Measurements from ENCODE around the gene CST4.
"Not testable (repeated sequence)": the region's sequence is repeated elsewhere in the genome, so short reads cannot be mapped to it uniquely, and the experiment has no call there.

Gene CST4

GRCh38 chr20:23688684-23689398 is at the start of gene CST4:
CST4 (minus strand) TSS chr20:23689038; CDS start chr20:23688969, 69 bp downstream.
- DNase-seq (ENCODE audit: low read depth, low spot score), result not testable (repeated sequence)

GRCh38 chr20:23735391-23735790 is 46.6 kb upstream of the CST4 start:
- not testable (repeated sequence) for DNase-seq (ENCODE audit: low read depth, low spot score)

- not testable (repeated sequence) for DNase-seq (ENCODE audit: low read depth, low spot score)
These were observed 46.1 kb upstream of the CST4 start for GRCh38 chr20:23734949-23735348.

- not testable (repeated sequence) for DNase-seq (ENCODE audit: low read depth, low spot score)
These were observed 45.6 kb upstream of the CST4 start for GRCh38 chr20:23734440-23734839.

GRCh38 chr20:23727016-23727415 is 38.2 kb upstream of the CST4 start:
- DNase-seq (ENCODE audit: low read depth, low spot score), result no peak

GRCh38 chr20:23725102-23725501 is 36.3 kb upstream of the CST4 start:
- DNase-seq (ENCODE audit: low read depth, low spot score), result no peak

GRCh38 chr20:23723659-23724307 is 34.9 kb upstream of the CST4 start:
- DNase-seq (ENCODE audit: low read depth, low spot score), result not testable (repeated sequence)

- DNase-seq (ENCODE audit: low read depth, low spot score), result not testable (repeated sequence)
These were observed 34.0 kb upstream of the CST4 start for GRCh38 chr20:23722851-23723250.

- DNase-seq (ENCODE audit: low read depth, low spot score), result no peak
These were observed 33.1 kb upstream of the CST4 start for GRCh38 chr20:23721962-23722361.

- not testable (repeated sequence) for DNase-seq (ENCODE audit: low read depth, low spot score)
These were observed 30.5 kb upstream of the CST4 start for GRCh38 chr20:23719351-23719750.

- DNase-seq (ENCODE audit: low read depth, low spot score), result not testable (repeated sequence)
These were observed 22.9 kb upstream of the CST4 start for GRCh38 chr20:23711778-23712177.

- DNase-seq (ENCODE audit: low read depth, low spot score), result no peak
These were observed 21.9 kb upstream of the CST4 start for GRCh38 chr20:23710771-23711170.

GRCh38 chr20:23705895-23706294 is 17.1 kb upstream of the CST4 start:
- no peak for DNase-seq (ENCODE audit: low read depth, low spot score)

GRCh38 chr20:23702021-23702420 is 13.2 kb upstream of the CST4 start:
- DNase-seq (ENCODE audit: low read depth, low spot score), result no peak

GRCh38 chr20:23700931-23701330 is 12.1 kb upstream of the CST4 start:
- DNase-seq (ENCODE audit: low read depth, low spot score), result no peak

- no peak for DNase-seq (ENCODE audit: low read depth, low spot score)
These were observed 9.1 kb upstream of the CST4 start for GRCh38 chr20:23697947-23698346.

GRCh38 chr20:23695068-23695395 is 6.2 kb upstream of the CST4 start:
- DNase-seq (ENCODE audit: low read depth, low spot score), result not testable (repeated sequence)

GRCh38 chr20:23694178-23695067 is 5.6 kb upstream of the CST4 start:
- DNase-seq (ENCODE audit: low read depth, low spot score), result not testable (repeated sequence)

GRCh38 chr20:23692725-23693619 is 4.1 kb upstream of the CST4 start:
- not testable (repeated sequence) for DNase-seq (ENCODE audit: low read depth, low spot score)

- no peak for DNase-seq (ENCODE audit: low read depth, low spot score)
These were observed 2.8 kb upstream of the CST4 start for GRCh38 chr20:23691675-23692074.

- DNase-seq (ENCODE audit: low read depth, low spot score), result no peak
These were observed 1.7 kb upstream of the CST4 start for GRCh38 chr20:23690581-23690980.
